DND-41 (cell line): ENCODE results near the gene KCNQ1OT1.

Experiments
- EZH2 ChIP-seq: IDR thresholded peaks from 3 replicates; pipeline ENCODE4 v1.6.1; 2012; ENCODE audit warnings: borderline replicate concordance, low read depth, mild to moderate bottlenecking, moderate library complexity, low read length, inconsistent platforms; ENCODE audit not compliant: severe bottlenecking
- TF ChIP-seq, protein P1 (sequence below): IDR thresholded peaks from 2 replicates; pipeline ENCODE4 v1.5.1; 2012; ENCODE audit warnings: borderline replicate concordance, low read length, moderate library complexity, mild to moderate bottlenecking; ENCODE audit not compliant: poor library complexity, severe bottlenecking; ENCODE audit errors: extremely low read depth

DNA sequence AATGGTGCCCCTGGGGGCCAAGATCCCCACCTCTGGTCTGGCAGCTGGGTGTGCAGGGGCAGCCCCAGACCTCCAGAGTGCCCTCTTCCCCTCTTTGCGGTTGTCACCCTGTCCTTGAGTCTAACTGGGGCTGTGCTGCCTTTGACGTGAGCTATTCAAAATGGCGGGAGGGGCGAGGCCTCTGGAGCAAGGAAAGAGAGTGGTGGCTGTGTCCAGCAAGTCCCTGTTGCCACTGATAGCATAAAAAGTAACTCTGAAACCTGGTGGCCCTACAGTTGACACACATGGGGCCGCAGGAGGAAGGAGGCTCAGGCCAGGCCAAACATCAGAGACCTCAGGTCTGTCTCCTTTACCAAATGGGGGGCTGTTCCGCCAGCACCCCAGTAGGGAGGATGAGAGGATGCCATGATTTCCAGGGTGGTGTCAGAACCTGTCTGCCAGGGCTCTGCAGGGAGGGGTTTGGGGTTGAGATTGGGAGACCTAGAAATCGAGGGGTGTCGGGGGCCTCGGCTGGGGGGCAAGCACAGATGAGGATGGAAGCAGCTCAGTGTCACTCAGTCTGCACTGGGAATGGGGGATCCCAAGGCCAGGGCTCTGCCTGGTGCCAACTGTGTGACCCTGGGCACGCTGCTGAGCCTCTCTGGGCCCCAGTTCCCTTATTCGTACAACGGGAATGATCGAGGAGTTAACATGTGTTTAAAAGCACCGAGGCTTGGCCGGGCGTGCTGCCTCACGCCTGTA is 49.2 kb upstream of the KCNQ1OT1 start:
- TF ChIP-seq, protein P1, sequence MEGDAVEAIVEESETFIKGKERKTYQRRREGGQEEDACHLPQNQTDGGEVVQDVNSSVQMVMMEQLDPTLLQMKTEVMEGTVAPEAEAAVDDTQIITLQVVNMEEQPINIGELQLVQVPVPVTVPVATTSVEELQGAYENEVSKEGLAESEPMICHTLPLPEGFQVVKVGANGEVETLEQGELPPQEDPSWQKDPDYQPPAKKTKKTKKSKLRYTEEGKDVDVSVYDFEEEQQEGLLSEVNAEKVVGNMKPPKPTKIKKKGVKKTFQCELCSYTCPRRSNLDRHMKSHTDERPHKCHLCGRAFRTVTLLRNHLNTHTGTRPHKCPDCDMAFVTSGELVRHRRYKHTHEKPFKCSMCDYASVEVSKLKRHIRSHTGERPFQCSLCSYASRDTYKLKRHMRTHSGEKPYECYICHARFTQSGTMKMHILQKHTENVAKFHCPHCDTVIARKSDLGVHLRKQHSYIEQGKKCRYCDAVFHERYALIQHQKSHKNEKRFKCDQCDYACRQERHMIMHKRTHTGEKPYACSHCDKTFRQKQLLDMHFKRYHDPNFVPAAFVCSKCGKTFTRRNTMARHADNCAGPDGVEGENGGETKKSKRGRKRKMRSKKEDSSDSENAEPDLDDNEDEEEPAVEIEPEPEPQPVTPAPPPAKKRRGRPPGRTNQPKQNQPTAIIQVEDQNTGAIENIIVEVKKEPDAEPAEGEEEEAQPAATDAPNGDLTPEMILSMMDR = no peak
- TF ChIP-seq EZH2 = no peak
